ENCODE data around the gene ANKRD13C.
"Not testable (repeated sequence)": the region's sequence is repeated elsewhere in the genome, so short reads cannot be mapped to it uniquely, and the experiment has no call there.

The ANKRD13C gene

DNA sequence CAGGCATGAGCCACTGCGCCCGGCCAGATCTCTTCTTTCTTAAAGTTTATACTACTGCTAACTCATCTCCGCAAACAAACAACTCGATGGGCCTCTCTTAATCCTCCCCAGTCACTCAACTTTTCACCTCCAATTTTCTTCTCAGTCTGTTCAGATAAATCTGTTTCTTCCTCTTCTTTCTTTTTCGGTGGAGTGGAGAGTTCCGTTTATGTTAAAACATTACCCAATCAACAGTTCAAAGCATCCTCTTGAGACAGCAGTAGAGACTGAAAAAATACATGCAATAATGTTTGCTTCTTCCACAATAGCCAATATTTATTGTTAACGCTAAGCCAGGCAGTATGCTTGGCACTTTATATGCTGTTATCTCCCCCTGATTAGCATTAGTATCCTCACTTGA, 1.4 kb upstream of the ANKRD13C start:
- no peak for DNase-seq

DNA sequence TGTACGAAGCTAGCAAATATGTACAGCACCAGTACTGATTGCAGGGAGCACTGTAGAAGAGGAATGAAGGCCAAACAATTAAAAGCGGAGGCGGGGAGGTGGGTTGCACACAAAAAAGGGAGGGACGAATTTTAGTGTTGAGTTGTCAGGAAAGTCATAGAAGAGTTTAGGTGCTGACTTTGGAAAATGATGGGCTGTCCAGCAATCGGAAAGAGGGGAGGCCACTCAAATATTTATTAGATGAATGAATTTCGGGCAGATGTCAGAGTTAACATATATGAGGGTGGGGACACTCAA, 537 bp upstream of the ANKRD13C start:
- DNase-seq: no peak

- DNase-seq: no peak
Observed at GRCh38 chr1:70353601-70354331, 756 bp downstream of the ANKRD13C start.

GRCh38 chr1:70353044-70353443, 1.5 kb downstream of the ANKRD13C start:
- DNase-seq: no peak

GRCh38 chr1:70349799-70350198, 4.7 kb downstream of the ANKRD13C start:
- DNase-seq: not testable (repeated sequence)

- no peak for DNase-seq
Observed at GRCh38 chr1:70348399-70349165, 5.9 kb downstream of the ANKRD13C start.

DNA sequence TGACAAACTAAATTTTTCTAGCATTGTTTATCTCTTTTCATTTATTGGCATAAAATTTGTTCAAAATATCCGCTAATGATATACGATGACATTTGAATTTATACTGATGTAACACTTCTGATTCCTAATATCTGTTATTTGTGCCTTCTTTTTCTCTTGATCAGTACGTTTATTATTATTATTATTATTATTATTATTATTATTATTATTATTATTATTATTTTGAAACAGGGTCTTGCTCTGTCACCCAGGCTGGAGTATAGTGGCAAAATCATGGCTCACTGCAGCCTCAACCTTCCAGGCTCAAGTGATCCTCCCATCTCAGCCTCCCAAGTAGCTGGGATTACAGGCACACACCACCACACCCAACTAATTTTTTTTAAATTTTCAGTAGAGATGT, 14.9 kb downstream of the ANKRD13C start:
- not testable (repeated sequence) for DNase-seq

DNA sequence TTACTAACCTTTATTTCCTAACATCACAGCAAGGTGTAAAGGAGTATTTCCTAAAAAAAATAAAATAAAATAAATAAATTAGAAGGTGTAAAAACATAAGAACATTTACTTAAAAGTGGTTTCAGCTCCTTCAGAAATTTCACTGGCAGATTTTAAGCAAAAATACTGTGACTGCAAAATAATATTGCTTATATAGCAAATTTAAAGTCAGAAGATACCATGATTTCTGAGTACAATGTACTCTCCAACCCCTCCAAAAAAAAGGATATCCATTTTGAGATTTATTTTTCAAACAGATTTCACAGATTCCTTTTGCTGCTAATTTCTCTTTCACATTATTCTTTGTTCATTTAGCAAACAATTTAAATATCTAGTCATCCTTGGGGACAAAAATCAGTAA, 18.5 kb downstream of the ANKRD13C start:
- no peak for DNase-seq

GRCh38 chr1:70334436-70334835, 20.1 kb downstream of the ANKRD13C start:
- DNase-seq: no peak

GRCh38 chr1:70333245-70333644, 21.3 kb downstream of the ANKRD13C start:
- DNase-seq: no peak

DNA sequence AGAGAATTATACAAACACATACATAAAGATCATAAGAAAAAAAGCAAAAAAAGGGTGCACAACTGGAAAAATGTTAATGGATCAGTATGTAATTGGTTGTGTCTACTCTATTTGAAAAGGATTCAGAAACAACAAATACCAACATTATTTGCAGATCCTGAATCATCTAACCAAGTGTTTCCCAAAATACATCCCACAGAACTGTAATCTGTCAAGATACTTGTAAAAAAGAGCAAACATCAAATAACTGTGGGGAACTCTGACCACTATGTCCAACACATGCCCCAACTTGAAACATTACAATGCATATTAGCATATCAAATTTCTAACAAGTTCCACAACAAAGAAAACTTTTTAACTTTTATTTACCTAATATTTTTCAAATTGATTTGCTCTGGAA, 22.6 kb downstream of the ANKRD13C start:
- DNase-seq: no peak

DNA sequence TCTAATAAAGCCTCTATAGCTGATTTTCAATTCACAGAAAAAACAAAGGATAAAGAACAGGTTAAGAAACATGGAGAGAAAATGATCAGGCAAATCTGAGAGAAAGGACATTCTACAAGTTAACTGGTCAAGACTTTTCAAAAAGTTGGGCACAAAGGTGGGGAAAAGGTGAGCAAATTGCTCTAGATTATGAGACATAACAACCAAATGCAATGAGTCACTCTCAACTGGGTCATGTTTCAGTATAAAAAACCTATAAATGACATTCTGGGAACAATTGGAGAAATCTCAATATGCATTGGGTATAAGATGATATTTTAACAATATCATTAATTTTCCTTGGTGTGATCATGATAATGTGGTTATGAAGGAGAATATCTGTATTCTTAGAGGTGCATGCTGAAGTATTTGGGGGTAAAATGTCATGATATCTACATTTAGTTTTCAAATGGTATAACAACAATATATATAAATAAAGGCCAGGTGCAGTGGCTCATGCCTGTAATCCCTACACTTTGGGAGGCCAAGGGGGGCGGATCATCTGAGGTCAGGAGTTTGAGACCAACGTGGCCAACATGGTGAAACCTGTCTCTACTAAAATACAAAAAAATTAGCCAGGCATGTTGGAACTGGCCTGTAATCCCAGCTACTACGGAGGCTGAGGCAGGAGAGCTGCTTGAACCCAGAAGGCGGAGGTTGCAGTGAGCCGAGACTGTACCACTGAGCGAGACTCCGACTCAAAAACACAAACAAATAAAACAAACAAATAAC, 27.0 kb downstream of the ANKRD13C start:
- DNase-seq: no peak

- no peak for DNase-seq
Observed at GRCh38 chr1:70324683-70325082, 29.8 kb downstream of the ANKRD13C start.

DNA sequence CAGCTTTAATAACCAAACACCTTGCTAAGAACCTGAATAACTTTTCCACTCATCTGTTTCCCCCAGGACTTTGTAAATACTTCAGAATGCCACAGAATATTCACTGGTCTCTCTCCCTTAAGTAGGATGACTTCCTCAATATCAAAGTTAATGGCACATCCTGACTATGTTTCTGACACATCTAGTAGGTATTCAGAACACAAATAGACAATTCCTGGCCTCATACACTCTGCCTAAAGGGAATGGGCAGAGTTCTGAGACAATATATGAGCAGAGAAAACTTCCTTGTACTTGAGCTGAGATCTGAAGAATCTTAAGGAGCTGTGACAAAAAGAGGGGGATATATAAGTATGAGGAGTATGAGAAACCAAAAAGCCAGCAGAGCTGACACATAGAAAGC, 34.8 kb downstream of the ANKRD13C start:
- DNase-seq: no peak

DNA sequence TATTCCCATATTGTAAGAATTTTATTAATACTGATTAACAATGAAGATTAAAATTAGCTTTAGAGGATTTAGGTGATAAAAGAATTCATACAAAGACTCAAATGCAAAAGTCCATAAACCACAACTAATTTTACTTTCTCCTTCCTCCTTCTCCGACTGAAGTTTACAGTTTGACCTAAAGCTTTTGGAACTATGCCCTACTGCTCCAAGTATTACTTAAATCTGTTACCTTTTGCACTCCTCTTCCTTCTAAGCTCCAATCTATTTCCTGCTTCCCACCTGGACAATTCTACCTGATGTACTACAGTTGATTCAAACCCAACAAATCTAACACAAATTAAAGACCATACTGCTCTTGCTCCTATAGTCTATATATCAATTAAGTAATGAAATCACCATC, 36.3 kb downstream of the ANKRD13C start:
- no peak for DNase-seq

GRCh38 chr1:70317087-70317486, 37.4 kb downstream of the ANKRD13C start:
- DNase-seq: no peak

- no peak for DNase-seq
Observed at GRCh38 chr1:70315782-70316181, 38.7 kb downstream of the ANKRD13C start.

- DNase-seq: no peak
Observed at GRCh38 chr1:70314706-70315304, 39.7 kb downstream of the ANKRD13C start.

DNA sequence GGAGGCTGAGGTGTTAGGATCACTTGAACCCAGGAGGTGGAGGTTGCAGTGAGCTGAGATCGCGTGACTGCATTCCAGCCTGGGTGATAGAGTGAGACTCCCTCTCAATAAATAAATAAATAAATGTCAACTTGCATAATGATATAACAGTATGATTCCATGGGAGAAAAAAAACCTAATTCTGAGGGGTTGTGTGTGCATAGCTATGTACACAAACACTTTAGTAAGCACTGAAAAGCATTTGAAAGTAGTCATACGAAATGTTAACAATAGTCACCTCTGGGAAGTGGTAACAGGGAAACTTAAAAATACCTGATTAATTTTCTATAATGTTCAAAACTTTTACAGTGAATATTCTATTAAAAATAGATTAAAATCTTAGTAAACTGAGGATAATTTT, 43.2 kb downstream of the ANKRD13C start:
- no peak for DNase-seq

DNA sequence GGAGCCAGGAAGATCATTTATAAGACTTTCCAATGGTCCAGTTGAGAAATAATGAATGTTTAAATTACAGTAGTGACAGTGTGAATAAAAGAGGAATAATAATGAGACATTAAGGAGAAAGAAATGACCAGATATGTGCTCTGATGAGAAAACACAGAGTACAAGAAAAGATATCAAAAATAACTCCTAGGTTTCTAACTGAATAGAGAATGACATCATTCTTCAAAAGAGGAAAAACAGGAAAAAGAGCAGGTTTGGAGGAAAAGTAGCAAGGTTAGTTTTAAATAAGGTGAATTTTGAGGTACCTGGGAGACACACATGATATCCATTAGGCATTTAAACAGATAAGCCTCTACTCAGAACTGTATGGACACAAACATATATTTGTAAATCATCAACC, 55.0 kb downstream of the ANKRD13C start:
- DNase-seq: no peak

DNA sequence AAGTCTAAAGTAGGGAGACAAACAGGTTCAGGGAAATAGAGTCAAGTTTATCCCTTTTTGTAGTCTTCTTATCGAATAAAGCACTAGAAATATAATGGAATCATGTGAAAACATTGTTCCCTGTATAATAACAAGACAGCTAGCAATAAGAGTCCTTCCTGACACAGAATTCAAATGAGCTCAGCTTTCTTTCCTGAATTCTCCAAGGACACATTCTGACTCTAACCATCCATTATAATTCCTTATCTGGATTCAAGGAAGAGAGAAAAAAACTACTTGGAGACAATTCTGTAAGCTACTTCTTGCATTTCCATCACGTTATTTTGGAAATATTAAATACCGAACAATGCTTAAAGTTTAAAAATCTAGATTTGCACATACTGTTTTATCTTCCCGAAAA, 58.8 kb downstream of the ANKRD13C start:
- DNase-seq: no peak

GRCh38 chr1:70293186-70293843, 61.2 kb downstream of the ANKRD13C start:
- DNase-seq: no peak

DNA sequence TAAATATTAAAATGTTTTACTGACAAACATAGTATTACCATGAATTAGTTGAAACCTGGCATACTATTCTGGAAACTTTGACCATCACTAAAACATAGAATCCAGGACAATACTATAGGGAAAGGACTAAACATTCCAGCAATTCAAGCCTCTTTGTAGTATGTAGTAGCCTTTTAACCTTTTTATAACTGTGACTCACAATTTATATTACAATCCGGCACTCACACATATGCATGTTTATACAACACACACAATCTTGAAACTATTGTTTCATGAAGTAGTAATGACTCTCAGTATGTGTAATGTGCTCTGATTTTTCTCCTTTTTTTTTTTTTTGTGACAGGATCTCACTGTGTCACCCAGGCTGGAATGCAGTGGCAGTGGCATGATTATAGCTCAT, 64.3 kb downstream of the ANKRD13C start:
- no peak for DNase-seq
